H9 (cell line): ENCODE measurements around the gene DLST. TPM values are rescaled to one million over a fixed set of nuclear protein-coding genes. Genes with fewer than 3 reads are reported as not detected.

ENCODE experiments used
- DNase-seq: peaks from one replicate; pipeline ENCODE4 v3.0.0-alpha.2; 2017
- H2AFZ ChIP-seq: one replicate; pipeline ENCODE4 v1.6.1; 2013; ENCODE audit warnings: mild to moderate bottlenecking, low read length, control low read depth, moderate library complexity
- H2AK5ac ChIP-seq: 2 replicates; pipeline ENCODE4 v1.6.1; 2013; ENCODE audit warnings: low read length, control low read depth, mixed read lengths; ENCODE audit not compliant: insufficient read length
- H2BK120ac ChIP-seq: one replicate; pipeline ENCODE4 v1.6.1; 2013; ENCODE audit warnings: low read depth, mild to moderate bottlenecking, low read length, control low read depth, inconsistent platforms; ENCODE audit not compliant: poor library complexity, severe bottlenecking
- H2BK12ac ChIP-seq: 2 replicates; pipeline ENCODE4 v1.6.1; 2013; ENCODE audit warnings: low read length, control low read depth, mixed read lengths, low read depth; ENCODE audit not compliant: insufficient read length
- H2BK15ac ChIP-seq: 2 replicates; pipeline ENCODE4 v1.6.1; 2013; ENCODE audit warnings: low read depth, low read length, control low read depth
- H2BK20ac ChIP-seq: one replicate; pipeline ENCODE4 v1.6.1; 2013; ENCODE audit warnings: low read depth, mild to moderate bottlenecking, low read length, control low read depth, inconsistent platforms; ENCODE audit not compliant: poor library complexity, severe bottlenecking
- H2BK5ac ChIP-seq: 2 replicates; pipeline ENCODE4 v1.6.1; 2013; ENCODE audit warnings: low read length, control low read depth, mixed read lengths; ENCODE audit not compliant: insufficient read length
- H3K14ac ChIP-seq: 2 replicates; pipeline ENCODE4 v1.6.1; 2013; ENCODE audit warnings: low read length, control low read depth; ENCODE audit not compliant: insufficient read depth
- H3K18ac ChIP-seq: 2 replicates; pipeline ENCODE4 v1.6.1; 2013; ENCODE audit warnings: low read depth, mild to moderate bottlenecking, mixed read lengths, low read length, control low read depth; ENCODE audit not compliant: insufficient read length
- H3K23ac ChIP-seq: 2 replicates; pipeline ENCODE4 v1.6.1; 2013; ENCODE audit warnings: low read length, control low read depth, mixed read lengths, low read depth; ENCODE audit not compliant: insufficient read length
- H3K23me2 ChIP-seq: 2 replicates; pipeline ENCODE4 v1.6.1; 2013; ENCODE audit warnings: low read depth, mild to moderate bottlenecking, mixed read lengths, low read length, control low read depth; ENCODE audit not compliant: insufficient read length, poor library complexity, severe bottlenecking
- H3K27ac ChIP-seq: 2 replicates; pipeline ENCODE4 v1.5.1; 2013; ENCODE audit warnings: low read length, control low read depth, mixed read lengths, low read depth; ENCODE audit not compliant: insufficient read length
- H3K27me3 ChIP-seq: 2 replicates; pipeline ENCODE4 v1.6.1; 2013; ENCODE audit warnings: low read length, control low read depth, inconsistent platforms; ENCODE audit not compliant: insufficient read depth
- H3K4ac ChIP-seq: 2 replicates; pipeline ENCODE4 v1.6.1; 2013; ENCODE audit warnings: low read depth, mild to moderate bottlenecking, control low read depth, inconsistent platforms, low read length, moderate library complexity
- H3K4me1 ChIP-seq: 2 replicates; pipeline ENCODE4 v1.6.1; 2013; ENCODE audit warnings: low read length, control low read depth, inconsistent platforms; ENCODE audit not compliant: insufficient read depth
- H3K4me2 ChIP-seq: 2 replicates; pipeline ENCODE4 v1.6.1; 2013; ENCODE audit warnings: low read length, control low read depth, mixed read lengths; ENCODE audit not compliant: insufficient read length, insufficient read depth
- H3K56ac ChIP-seq: 2 replicates; pipeline ENCODE4 v1.6.1; 2013; ENCODE audit warnings: low read depth, mild to moderate bottlenecking, mixed read lengths, low read length, control low read depth; ENCODE audit not compliant: insufficient read length
- H3K79me1 ChIP-seq: 2 replicates; pipeline ENCODE4 v1.6.1; 2013; ENCODE audit warnings: low read depth, mild to moderate bottlenecking, moderate library complexity, low read length, control low read depth, inconsistent platforms; ENCODE audit not compliant: insufficient read depth, poor library complexity, severe bottlenecking
- H3K79me2 ChIP-seq: 2 replicates; pipeline ENCODE4 v1.6.1; 2013; ENCODE audit warnings: low read length, control low read depth, inconsistent platforms; ENCODE audit not compliant: insufficient read depth
- H3K9ac ChIP-seq: 2 replicates; pipeline ENCODE4 v1.6.1; 2013; ENCODE audit warnings: low read length, control low read depth, mixed read lengths; ENCODE audit not compliant: insufficient read length; ENCODE audit errors: extremely low read depth
- H3K9me3 ChIP-seq: one replicate; pipeline ENCODE4 v1.6.1; 2013; ENCODE audit warnings: low read depth, low read length, inconsistent platforms; ENCODE audit not compliant: control insufficient read depth
- H3T11ph ChIP-seq: one replicate; pipeline ENCODE4 v1.6.1; 2013; ENCODE audit warnings: mild to moderate bottlenecking, low read length, control low read depth, inconsistent platforms
- H4K20me1 ChIP-seq: one replicate; pipeline ENCODE4 v1.6.1; 2013; ENCODE audit not compliant: control insufficient read depth, insufficient read length, insufficient read depth
- H4K5ac ChIP-seq: 2 replicates; pipeline ENCODE4 v1.6.1; 2013; ENCODE audit warnings: low read depth, mild to moderate bottlenecking, mixed read lengths, low read length, control low read depth; ENCODE audit not compliant: insufficient read length
- H4K8ac ChIP-seq: replicated peaks from 2 replicates; pipeline ENCODE4 v1.6.1; 2013; ENCODE audit warnings: low read length, control low read depth, mixed read lengths, low read depth; ENCODE audit not compliant: insufficient read length
- H4K91ac ChIP-seq: 2 replicates; pipeline ENCODE4 v1.6.1; 2013; ENCODE audit warnings: low read depth, mild to moderate bottlenecking, moderate library complexity, mixed read lengths, low read length, control low read depth; ENCODE audit not compliant: insufficient read length
- H3K27ac Mint-ChIP-seq, 3 experiments: 2 replicates in 2 of 3; 3 replicates in 1 of 3; pipeline ENCODE4 v1.8.0; 2020 to 2021; ENCODE audit warnings: mixed read lengths in 3 of 3, mild to moderate bottlenecking in 1 of 3, moderate library complexity in 1 of 3
- H3K27me3 Mint-ChIP-seq: 2 replicates; pipeline ENCODE4 v1.8.0; 2021; ENCODE audit warnings: low read depth, mild to moderate bottlenecking, moderate library complexity, mixed read lengths
- H3K36me3 Mint-ChIP-seq, 3 experiments: 2 replicates in 2 of 3; 3 replicates in 1 of 3; pipeline ENCODE4 v1.8.0; 2020 to 2021; ENCODE audit warnings: low read depth in 3 of 3, mixed read lengths in 3 of 3; ENCODE audit not compliant: insufficient read depth in 1 of 3
- H3K4me1 Mint-ChIP-seq, 2 experiments: 2 replicates each; pipeline ENCODE4 v1.8.0; 2020; ENCODE audit warnings: mixed read lengths in 2 of 2
- H3K4me3 Mint-ChIP-seq, 2 experiments: 2 replicates in 1 of 2; 3 replicates in 1 of 2; pipeline ENCODE4 v1.8.0; 2020 to 2021; ENCODE audit warnings: mild to moderate bottlenecking in 2 of 2, mixed read lengths in 2 of 2, moderate library complexity in 1 of 2
- H3K9me3 Mint-ChIP-seq, 2 experiments: 2 replicates in 1 of 2; 3 replicates in 1 of 2; pipeline ENCODE4 v1.8.0; 2020; ENCODE audit warnings: mild to moderate bottlenecking in 2 of 2, mixed read lengths in 2 of 2, moderate library complexity in 1 of 2
- CTCF ChIP-seq: fragments of 200-600 bp; sonication (generic); conservative IDR thresholded peaks from 3 replicates; pipeline ENCODE4 v1.8.0; 2021; ENCODE audit warnings: antibody characterized with exemption, mild to moderate bottlenecking
- WGBS: extraction: QIAGEN DNeasy Blood & Tissue Kit; methylation state at CpG from one replicate; pipeline ENCODE4 v1.1.7; 2013; ENCODE audit warnings: missing lambda C conversion rate, low lambda C conversion rate, mixed read lengths; ENCODE audit not compliant: insufficient read length; ENCODE audit errors: extremely low coverage; 5-methylcytosine and 5-hydroxymethylcytosine counted together
- total RNA-seq: library from RNA; stranded (reverse); gene quantifications from 2 replicates; pipeline ENCODE4 v1.2.1, GENCODE V29; 2021

Gene DLST
- total RNA-seq, 1 experiment from 2014 or later: 116 TPM

- no peak overlapping the region for H3T11ph ChIP-seq
- H3K4me1 ChIP-seq: no peaks in the 10 kb centered on the region
- no peak overlapping the region for H3K27ac ChIP-seq
- Mint-ChIP-seq H3K27ac (no peak overlapping the region), H3K36me3 (no peaks in the 10 kb centered on the region), H3K9me3 (no peaks in the 10 kb centered on the region), H3K27me3 (no peaks in the 10 kb centered on the region; the same call in 1 of the 2 replicates), H3K4me3 (no peak overlapping the region), H3K4me1 (no peaks in the 10 kb centered on the region)
- no peak overlapping the region for H2BK12ac ChIP-seq
- no peak overlapping the region for H2BK5ac ChIP-seq
- no peak overlapping the region for H3K56ac ChIP-seq
- H2BK20ac ChIP-seq: no peak overlapping the region
- H3K23ac ChIP-seq: no peak overlapping the region
- no peak overlapping the region for H3K9ac ChIP-seq
- H2BK15ac ChIP-seq: no peak overlapping the region
- no peaks in the 10 kb centered on the region for H3K23me2 ChIP-seq
- no peak overlapping the region for H2AFZ ChIP-seq
- TF ChIP-seq CTCF: no peak
- no peaks in the 10 kb centered on the region for H3K27me3 ChIP-seq
- no peak overlapping the region for H4K8ac ChIP-seq
- H3K4ac ChIP-seq: no peak overlapping the region
- H3K79me1 ChIP-seq: no peaks in the 10 kb centered on the region
- H2AK5ac ChIP-seq: no peak overlapping the region
- no peaks in the 10 kb centered on the region for H4K20me1 ChIP-seq
- WGBS: no CpG with 5 or more reads among the region's 7 CpGs
- no peak overlapping the region for H2BK120ac ChIP-seq
- no peaks in the 10 kb centered on the region for H3K9me3 ChIP-seq
- H3K14ac ChIP-seq: no peak overlapping the region
- H4K91ac ChIP-seq: no peak overlapping the region
- no peak overlapping the region for H3K18ac ChIP-seq
- H4K5ac ChIP-seq: no peak overlapping the region
- no peaks in the 10 kb centered on the region for H3K79me2 ChIP-seq
- no peak overlapping the region for H3K4me2 ChIP-seq
- no peak for DNase-seq
Measured at GRCh38 chr14:74855021-74855420, 26.7 kb upstream of the DLST start.
